Muscle layer of colon (tissue), 2 donors: ENCODE data around the gene SETD4.
A peak's percentile ranks its signal among the peaks of the same experiment; 100 is the strongest.

Experiments used
- H3K27ac ChIP-seq: one replicate; pipeline ENCODE4 v1.7.0; 2013; ENCODE audit warnings: low read depth, mild to moderate bottlenecking, low read length, moderate library complexity
- H3K27me3 ChIP-seq, 2 donors: one replicate each; pipeline ENCODE4 v1.7.0; 2013; ENCODE audit warnings: low read length in 2 of 2, mild to moderate bottlenecking in 2 of 2; ENCODE audit not compliant: insufficient read depth in 2 of 2, control insufficient read depth in 1 of 2
- H3K36me3 ChIP-seq: one replicate; pipeline ENCODE4 v1.7.0; 2013; ENCODE audit warnings: mild to moderate bottlenecking, low read length; ENCODE audit not compliant: insufficient read depth
- H3K4me1 ChIP-seq: one replicate; pipeline ENCODE4 v1.7.0; 2013; ENCODE audit warnings: mild to moderate bottlenecking, low read length; ENCODE audit not compliant: insufficient read depth
- H3K4me3 ChIP-seq, 2 donors: one replicate each; pipeline ENCODE4 v1.7.0; 2013; ENCODE audit warnings: low read length in 2 of 2, low read depth in 1 of 2, mild to moderate bottlenecking in 1 of 2, moderate library complexity in 1 of 2
- H3K9ac ChIP-seq: one replicate; pipeline ENCODE4 v1.7.0; 2013; ENCODE audit warnings: low read length
- H3K9me3 ChIP-seq: one replicate; pipeline ENCODE4 v1.7.0; 2013; ENCODE audit warnings: mild to moderate bottlenecking, low read length
- donor health status: abdominal sarcoma.
- donor health status: Adenocarcinoma of cecum.

SETD4 gene

DNA sequence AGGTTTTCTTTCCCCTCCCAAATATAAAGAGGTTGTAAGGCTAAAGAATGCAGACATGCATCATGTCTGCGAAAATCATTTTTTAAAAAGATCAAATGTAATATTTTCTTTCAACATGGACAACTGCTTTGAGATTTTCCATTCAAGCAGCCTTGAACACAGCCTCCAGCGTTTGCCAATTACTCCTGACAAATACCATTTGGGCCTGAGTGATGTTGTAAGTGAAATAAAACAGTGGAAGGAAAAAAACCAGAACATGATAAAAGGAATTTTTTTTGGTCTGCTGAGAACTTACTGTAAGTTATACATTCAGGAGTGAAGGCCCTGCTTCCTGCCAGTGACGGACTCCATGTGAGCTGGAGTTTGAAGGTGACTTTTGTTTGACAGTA, 37.2 kb downstream of the SETD4 start:
- H3K27ac ChIP-seq, result peak overlapping the region; percentile 37

DNA sequence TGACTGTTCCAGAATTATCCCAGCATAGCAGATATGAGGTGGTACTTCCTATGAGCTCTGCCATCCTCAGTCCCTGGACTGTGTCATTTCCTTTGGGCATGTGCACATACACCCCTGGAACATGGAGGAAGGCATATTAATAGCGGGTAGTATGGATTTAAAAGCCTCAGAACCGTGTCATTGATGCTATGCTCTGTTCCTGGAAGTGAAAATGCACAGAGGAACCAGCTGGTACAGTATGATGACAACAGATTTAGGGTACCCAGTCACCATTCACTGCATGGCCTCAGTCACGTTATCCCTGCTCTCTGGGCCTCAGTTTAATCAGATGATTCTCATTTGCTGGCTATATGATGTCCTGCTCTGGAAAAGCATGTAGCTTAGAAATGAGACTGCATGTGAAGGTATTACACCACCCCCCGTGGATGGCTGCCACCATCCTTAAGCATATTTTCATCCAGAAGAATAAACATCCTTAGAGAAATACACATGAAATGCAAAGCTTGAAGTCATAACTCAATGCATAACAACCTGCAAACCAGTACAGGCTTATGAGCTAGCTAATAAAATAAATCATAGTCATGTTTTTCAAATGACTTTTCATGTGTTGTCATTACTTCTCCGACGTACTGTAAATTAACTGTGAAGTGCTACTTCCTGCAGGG, 37.8 kb downstream of the SETD4 start:
- Histone ChIP-seq H3K27me3 (no peaks in the 10 kb centered on the region), H3K4me1 (peaks cover 15% of the 10 kb centered on the region), H3K4me3 (no peak overlapping the region), H3K36me3 (no peaks in the 10 kb centered on the region), H3K9me3 (no peaks in the 10 kb centered on the region), H3K27ac (no peak overlapping the region), H3K9ac (no peak overlapping the region)

More for the DNA sequence above, 37.2 kb downstream of the SETD4 start:
- Histone ChIP-seq H3K4me1 (peaks cover 15% of the 10 kb centered on the region), H3K36me3 (no peaks in the 10 kb centered on the region), H3K9me3 (no peaks in the 10 kb centered on the region), H3K27me3 (no peaks in the 10 kb centered on the region), H3K9ac (no peak overlapping the region), H3K4me3 (no peak overlapping the region)

DNA sequence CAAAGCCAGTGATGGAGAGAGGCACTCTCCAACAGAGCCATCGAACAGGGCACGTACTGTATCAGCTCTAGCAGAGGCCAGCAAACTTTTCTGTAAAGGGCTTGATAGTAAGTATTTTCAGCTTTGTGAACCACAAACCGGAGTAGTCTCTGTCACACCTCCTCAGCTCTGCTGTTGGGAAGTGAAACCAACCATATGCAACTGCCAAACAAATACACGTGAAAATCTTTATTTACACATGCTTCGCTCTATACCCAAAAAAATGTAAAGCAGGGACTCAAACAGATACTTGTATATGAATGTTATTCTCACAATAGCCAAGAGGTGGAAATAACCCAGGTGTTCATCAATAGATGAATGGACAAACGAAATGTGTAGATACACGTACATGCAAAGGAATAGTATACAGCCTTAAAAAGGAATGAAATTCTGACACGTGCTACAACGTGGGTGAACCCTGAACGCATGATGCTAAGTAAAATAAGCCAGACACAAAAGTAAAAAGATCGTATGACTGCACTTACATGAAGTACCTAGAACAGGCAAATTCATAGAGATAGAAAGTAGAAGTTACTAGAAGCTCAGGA, 39.0 kb downstream of the SETD4 start:
- H3K27me3 ChIP-seq, result no peaks in the 10 kb centered on the region
- no peak overlapping the region for H3K27ac ChIP-seq
- H3K9me3 ChIP-seq, result no peaks in the 10 kb centered on the region
- no peaks in the 10 kb centered on the region for H3K36me3 ChIP-seq
- no peak overlapping the region for H3K9ac ChIP-seq
- no peak overlapping the region for H3K4me3 ChIP-seq
- H3K4me1 ChIP-seq, result peaks cover 15% of the 10 kb centered on the region

DNA sequence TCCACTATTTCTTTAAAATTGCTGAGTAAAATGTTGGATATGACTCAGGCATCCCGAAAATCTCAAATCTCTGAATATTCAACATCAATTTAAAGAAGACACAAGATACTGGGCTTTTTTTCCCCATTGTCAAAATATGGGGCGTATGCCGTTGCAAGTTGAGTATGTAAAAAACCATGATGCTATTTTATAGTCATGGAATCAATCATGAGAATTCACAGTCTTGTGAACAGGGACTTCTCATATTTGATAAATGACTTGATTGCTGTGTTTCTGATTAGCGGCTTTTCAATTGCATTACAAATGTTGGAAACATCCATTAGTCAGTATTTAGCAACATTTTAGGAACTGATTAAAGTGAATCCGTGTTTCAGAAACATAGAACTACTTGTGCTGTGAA, 45.3 kb downstream of the SETD4 start:
- no peaks in the 10 kb centered on the region for H3K4me1 ChIP-seq
- H3K9ac ChIP-seq, result no peak overlapping the region
- no peak overlapping the region for H3K27ac ChIP-seq
- H3K36me3 ChIP-seq, result no peaks in the 10 kb centered on the region
- H3K9me3 ChIP-seq, result no peaks in the 10 kb centered on the region
- no peak overlapping the region for H3K4me3 ChIP-seq
- no peaks in the 10 kb centered on the region for H3K27me3 ChIP-seq

DNA sequence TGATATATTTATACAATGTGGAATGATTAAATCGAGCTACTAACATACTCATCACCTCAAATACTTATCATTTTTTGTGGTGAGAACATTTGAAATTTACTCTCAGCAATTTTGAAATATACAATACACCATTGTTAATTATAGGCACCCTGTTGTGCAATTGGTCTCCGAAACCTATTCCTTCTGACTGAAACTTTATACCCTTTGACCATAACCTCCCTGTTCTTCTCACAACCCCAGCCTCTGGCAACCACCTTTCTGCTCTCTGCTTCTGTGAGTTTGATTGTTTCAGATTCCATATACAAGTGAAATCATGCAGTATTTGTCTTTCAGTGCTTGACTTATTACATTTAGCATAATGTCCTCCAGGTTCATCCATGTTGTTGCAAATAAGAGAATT, 49.5 kb downstream of the SETD4 start:
- H3K9ac ChIP-seq, result no peak overlapping the region
- no peaks in the 10 kb centered on the region for H3K27me3 ChIP-seq
- no peaks in the 10 kb centered on the region for H3K36me3 ChIP-seq
- H3K4me1 ChIP-seq, result no peaks in the 10 kb centered on the region
- H3K27ac ChIP-seq, result no peak overlapping the region
- H3K4me3 ChIP-seq, result no peak overlapping the region
- no peaks in the 10 kb centered on the region for H3K9me3 ChIP-seq

DNA sequence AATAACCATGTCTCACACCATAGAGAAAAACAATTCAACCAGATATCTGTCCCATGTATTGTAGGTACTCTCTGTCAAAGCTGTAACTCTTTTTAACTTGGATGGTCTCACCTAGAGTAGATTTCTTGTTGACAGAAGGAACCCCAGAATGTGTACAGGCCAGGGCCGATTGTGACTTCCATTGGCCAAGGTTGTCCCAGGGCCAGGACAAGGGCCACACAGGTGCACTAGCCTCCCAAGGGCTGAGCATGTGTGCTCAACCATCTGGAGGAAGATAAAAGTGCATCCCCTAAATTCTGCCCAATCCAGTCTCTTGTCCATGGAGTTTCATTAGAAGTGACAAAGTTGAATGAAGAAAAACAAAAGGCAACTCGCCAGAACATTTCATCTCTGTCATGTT, 51.8 kb downstream of the SETD4 start:
- Histone ChIP-seq H3K9me3 (no peaks in the 10 kb centered on the region), H3K9ac (no peak overlapping the region), H3K4me1 (peaks cover 4% of the 10 kb centered on the region)

DNA sequence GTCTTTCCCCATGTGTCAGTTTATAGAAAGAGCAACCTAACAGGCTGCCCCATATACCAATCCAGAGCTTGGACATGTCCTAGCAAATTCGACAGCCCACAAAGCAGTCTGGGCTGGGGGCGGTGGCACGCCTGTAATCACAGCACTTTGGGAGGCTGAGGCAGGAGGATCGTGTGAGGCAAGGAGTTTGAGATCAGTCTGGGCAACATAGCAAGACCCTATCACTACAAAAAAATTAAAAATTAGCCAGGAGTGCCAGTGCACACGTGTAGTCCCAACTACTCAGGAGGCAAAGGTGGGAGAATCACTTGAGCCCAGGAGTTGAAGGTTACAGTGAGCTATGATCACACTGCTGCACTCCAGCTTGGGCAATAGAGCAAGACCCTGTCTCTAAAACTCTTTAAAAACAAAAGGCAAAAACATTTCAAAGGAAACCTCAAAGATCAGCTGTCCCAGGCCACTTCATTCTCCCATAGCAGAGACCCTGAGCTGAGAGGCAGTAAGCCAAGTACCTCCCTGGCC, 54.4 kb downstream of the SETD4 start:
- peaks cover 4% of the 10 kb centered on the region for H3K4me1 ChIP-seq
- H3K9me3 ChIP-seq, result no peaks in the 10 kb centered on the region
- no peaks in the 10 kb centered on the region for H3K36me3 ChIP-seq
- H3K27me3 ChIP-seq, result no peaks in the 10 kb centered on the region
- H3K27ac ChIP-seq, result no peak overlapping the region
- H3K9ac ChIP-seq, result no peak overlapping the region
- peak overlapping the region; percentile 1 to 26 for H3K4me3 ChIP-seq

More for the DNA sequence above, 51.8 kb downstream of the SETD4 start:
- no peak overlapping the region for H3K27ac ChIP-seq
- H3K36me3 ChIP-seq, result no peaks in the 10 kb centered on the region
- H3K27me3 ChIP-seq, result no peaks in the 10 kb centered on the region
- no peak overlapping the region for H3K4me3 ChIP-seq

DNA sequence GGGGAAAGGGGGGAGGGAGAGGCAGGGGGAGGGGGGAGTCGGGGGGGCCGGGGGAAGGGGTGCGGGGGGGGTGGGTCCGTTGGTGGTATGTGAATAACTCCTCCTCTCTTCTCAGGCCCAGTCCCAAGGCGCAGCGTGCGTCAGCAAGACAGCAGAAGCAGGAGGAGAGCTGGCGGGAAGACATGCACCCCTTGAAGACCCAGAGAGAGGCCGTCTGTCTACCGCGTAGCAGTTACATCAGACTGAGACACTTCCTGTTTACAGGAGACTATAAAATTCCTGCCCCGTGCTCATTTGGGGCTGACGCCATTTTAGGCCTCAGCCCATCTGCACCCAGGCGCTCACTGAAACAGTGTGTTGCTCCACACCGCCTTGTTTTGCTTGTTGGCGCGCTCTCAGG, 55.3 kb downstream of the SETD4 start:
- Histone ChIP-seq H3K36me3 (no peaks in the 10 kb centered on the region), H3K4me1 (peaks cover 4% of the 10 kb centered on the region), H3K9me3 (no peaks in the 10 kb centered on the region), H3K4me3 (peak overlapping the region in 1 of 2 donors; percentile 26), H3K27ac (no peak overlapping the region), H3K9ac (no peak overlapping the region), H3K27me3 (no peaks in the 10 kb centered on the region)

DNA sequence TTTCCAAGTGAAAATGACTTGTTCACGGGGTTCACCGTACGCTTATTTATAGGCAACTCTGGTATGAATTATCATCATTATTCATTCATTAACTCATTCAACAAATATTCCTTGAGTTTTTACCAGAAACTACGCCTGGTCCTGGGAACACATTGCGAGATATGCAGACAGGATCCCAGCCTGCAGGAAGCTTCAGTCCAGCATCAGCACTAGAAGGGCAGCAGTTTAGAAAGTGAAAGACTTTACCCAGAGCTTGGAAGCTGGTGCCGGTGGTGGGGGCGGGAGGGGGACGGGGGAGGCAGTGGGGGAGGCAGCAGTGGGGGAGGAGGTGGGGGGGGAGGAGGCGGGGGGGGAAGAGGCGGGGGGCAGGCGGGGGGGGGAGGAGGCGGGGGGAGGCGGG, 55.9 kb downstream of the SETD4 start:
- Histone ChIP-seq H3K4me1 (peaks cover 4% of the 10 kb centered on the region), H3K9ac (no peak overlapping the region), H3K4me3 (no peak overlapping the region), H3K27ac (no peak overlapping the region), H3K27me3 (no peaks in the 10 kb centered on the region), H3K9me3 (no peaks in the 10 kb centered on the region), H3K36me3 (no peaks in the 10 kb centered on the region)

DNA sequence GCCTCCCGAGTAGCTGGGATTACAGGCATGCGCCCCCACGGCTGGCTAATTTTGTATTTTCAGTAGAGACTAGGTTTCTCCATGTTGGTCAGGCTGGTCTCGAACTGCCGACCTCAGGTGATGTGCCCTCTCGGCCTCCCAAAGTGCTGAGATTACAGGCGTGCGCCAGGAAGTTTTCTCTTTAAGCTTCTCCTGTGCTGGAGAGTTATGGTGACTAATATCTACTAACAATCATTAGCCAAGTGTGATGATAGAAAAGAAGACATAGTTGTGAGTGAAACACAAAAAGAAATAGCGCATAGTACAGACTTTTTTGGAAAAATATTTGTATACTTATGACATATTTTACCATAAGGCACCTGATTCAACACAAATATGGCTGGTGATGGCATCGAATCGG, 56.5 kb downstream of the SETD4 start:
- H3K9ac ChIP-seq, result no peak overlapping the region
- H3K27me3 ChIP-seq, result no peaks in the 10 kb centered on the region
- H3K9me3 ChIP-seq, result no peaks in the 10 kb centered on the region
- H3K36me3 ChIP-seq, result no peaks in the 10 kb centered on the region
- H3K27ac ChIP-seq, result no peak overlapping the region
- no peak overlapping the region for H3K4me3 ChIP-seq
- peaks cover 4% of the 10 kb centered on the region for H3K4me1 ChIP-seq

DNA sequence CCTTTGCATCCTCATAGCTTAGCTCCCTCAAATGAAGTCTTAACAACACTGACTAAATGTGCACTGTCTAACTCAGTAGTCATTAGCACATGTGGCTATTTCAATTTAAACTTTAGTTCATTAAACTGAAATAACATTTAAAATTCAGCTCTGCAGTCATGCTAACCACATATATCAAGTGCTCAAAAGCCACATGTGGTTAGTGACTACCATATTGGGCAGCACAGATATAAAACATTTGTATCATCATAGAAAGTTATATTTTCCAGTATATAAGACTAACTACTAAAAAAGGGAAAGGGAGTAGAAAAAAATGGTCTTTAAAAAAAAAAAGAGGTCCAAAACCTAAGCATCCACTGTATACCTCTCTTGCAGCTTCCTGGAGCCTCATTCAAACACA, 64.1 kb downstream of the SETD4 start:
- Histone ChIP-seq H3K4me1 (no peaks in the 10 kb centered on the region), H3K27me3 (no peaks in the 10 kb centered on the region), H3K27ac (no peak overlapping the region), H3K9ac (no peak overlapping the region), H3K4me3 (no peak overlapping the region), H3K36me3 (no peaks in the 10 kb centered on the region), H3K9me3 (no peaks in the 10 kb centered on the region)
